ENCODE data around the gene WDR45B.

The WDR45B gene

DNA sequence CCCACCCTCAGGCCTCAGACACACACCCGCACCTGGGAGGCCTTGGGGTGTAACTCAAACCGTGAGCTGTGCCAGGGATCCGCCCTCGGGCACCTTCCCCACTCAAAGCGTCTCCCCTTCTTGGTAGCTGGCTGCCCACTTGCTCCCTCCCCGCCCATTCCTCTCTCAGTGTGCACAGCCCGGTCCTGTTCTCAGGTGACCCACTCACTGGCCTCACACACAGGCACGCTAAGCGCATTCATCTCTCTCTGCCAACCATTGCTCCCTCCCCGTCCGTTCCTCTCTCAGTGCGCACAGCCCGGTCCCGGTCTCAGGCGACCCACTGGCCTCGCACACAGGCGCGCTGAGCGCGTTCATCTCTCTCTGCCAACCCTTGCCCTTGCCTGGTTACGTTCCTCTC is 20.8 kb downstream of the WDR45B start:
- Histone ChIP-seq H3K9me3 (ENCODE audit: severe bottlenecking) (no peaks in the 10 kb centered on the region), H3K27me3 (ENCODE audit: insufficient read depth, poor library complexity, severe bottlenecking) (no peaks in the 10 kb centered on the region), H3K4me1 (ENCODE audit: insufficient read depth, poor library complexity, severe bottlenecking) (no peaks in the 10 kb centered on the region), H3K4me3 (ENCODE audit: severe bottlenecking) (no peak overlapping the region), H3K36me3 (ENCODE audit: low read depth) (peaks cover 65% of the 10 kb centered on the region), H3K27ac (ENCODE audit: poor library complexity, severe bottlenecking) (no peak overlapping the region)
- TF ChIP-seq CTCF (IDR thresholded peaks at IDR 0.05; ENCODE audit: poor library complexity, severe bottlenecking) = no peak
- ATAC-seq (ENCODE audit: low read depth) (no peak), DNase-seq (ENCODE audit: low spot score) (no peak)

- no peaks in the 10 kb centered on the region for H3K27me3 ChIP-seq (ENCODE audit: insufficient read depth, poor library complexity, severe bottlenecking)
- peaks cover 92% of the 10 kb centered on the region for H3K36me3 ChIP-seq (ENCODE audit: low read depth)
- H3K9me3 ChIP-seq (ENCODE audit: severe bottlenecking) = no peaks in the 10 kb centered on the region
- ATAC-seq (ENCODE audit: low read depth) (no peak), DNase-seq (ENCODE audit: low spot score) (no peak)
- TF ChIP-seq CTCF (IDR thresholded peaks at IDR 0.05; ENCODE audit: poor library complexity, severe bottlenecking) = no peak
- no peaks in the 10 kb centered on the region for H3K4me1 ChIP-seq (ENCODE audit: insufficient read depth, poor library complexity, severe bottlenecking)
- no peak overlapping the region for H3K4me3 ChIP-seq (ENCODE audit: severe bottlenecking)
- no peak overlapping the region for H3K27ac ChIP-seq (ENCODE audit: poor library complexity, severe bottlenecking)
Measured at GRCh38 chr17:82623707-82624106, 24.5 kb downstream of the WDR45B start.

DNA sequence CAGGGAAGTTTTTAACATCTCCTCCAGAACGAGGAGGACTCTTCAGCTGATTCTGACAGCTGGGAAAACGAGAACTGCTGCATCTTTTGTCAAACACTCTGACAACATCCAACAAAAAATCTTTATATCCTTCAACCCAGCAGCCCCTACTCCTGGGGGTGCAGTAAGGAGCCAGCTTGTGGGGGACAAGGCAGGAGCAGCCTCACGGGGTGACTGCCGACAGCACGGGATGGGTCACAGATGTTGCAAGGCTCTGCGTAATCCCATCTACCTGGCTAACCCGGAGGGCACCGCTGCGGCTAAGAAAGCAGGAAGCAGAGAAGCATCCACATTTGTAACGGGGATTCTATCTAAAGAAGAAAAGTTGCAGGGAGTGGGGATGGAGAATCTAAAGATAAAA is 28.6 kb downstream of the WDR45B start:
- no peaks in the 10 kb centered on the region for H3K9me3 ChIP-seq (ENCODE audit: severe bottlenecking)
- DNase-seq (ENCODE audit: low spot score) (no peak), ATAC-seq (ENCODE audit: low read depth) (no peak)
- H3K36me3 ChIP-seq (ENCODE audit: low read depth) = peaks cover 94% of the 10 kb centered on the region
- H3K4me1 ChIP-seq (ENCODE audit: insufficient read depth, poor library complexity, severe bottlenecking) = no peaks in the 10 kb centered on the region
- no peak overlapping the region for H3K4me3 ChIP-seq (ENCODE audit: severe bottlenecking)
- H3K27me3 ChIP-seq (ENCODE audit: insufficient read depth, poor library complexity, severe bottlenecking) = no peaks in the 10 kb centered on the region
- no peak overlapping the region for H3K27ac ChIP-seq (ENCODE audit: poor library complexity, severe bottlenecking)
- TF ChIP-seq CTCF (IDR thresholded peaks at IDR 0.05; ENCODE audit: poor library complexity, severe bottlenecking) = no peak

- Histone ChIP-seq H3K27ac (ENCODE audit: poor library complexity, severe bottlenecking) (no peak overlapping the region), H3K4me3 (ENCODE audit: severe bottlenecking) (no peak overlapping the region), H3K9me3 (ENCODE audit: severe bottlenecking) (no peaks in the 10 kb centered on the region), H3K4me1 (ENCODE audit: insufficient read depth, poor library complexity, severe bottlenecking) (no peaks in the 10 kb centered on the region), H3K36me3 (ENCODE audit: low read depth) (peaks cover 92% of the 10 kb centered on the region), H3K27me3 (ENCODE audit: insufficient read depth, poor library complexity, severe bottlenecking) (no peaks in the 10 kb centered on the region)
- TF ChIP-seq CTCF (IDR thresholded peaks at IDR 0.05; ENCODE audit: poor library complexity, severe bottlenecking) = no peak
- no peak for DNase-seq (ENCODE audit: low spot score)
- ATAC-seq (ENCODE audit: low read depth) = no peak
Measured at GRCh38 chr17:82619211-82619610, 29.0 kb downstream of the WDR45B start.

GRCh38 chr17:82616021-82616711 is 32.1 kb downstream of the WDR45B start:
- H3K27me3 ChIP-seq (ENCODE audit: insufficient read depth, poor library complexity, severe bottlenecking) = no peaks in the 10 kb centered on the region
- ATAC-seq (ENCODE audit: low read depth) (no peak), DNase-seq (ENCODE audit: low spot score) (no peak)
- peaks cover 66% of the 10 kb centered on the region for H3K36me3 ChIP-seq (ENCODE audit: low read depth)
- TF ChIP-seq CTCF (IDR thresholded peaks at IDR 0.05; ENCODE audit: poor library complexity, severe bottlenecking) = no peak
- no peak overlapping the region for H3K27ac ChIP-seq (ENCODE audit: poor library complexity, severe bottlenecking)
- H3K4me3 ChIP-seq (ENCODE audit: severe bottlenecking) = no peak overlapping the region
- no peaks in the 10 kb centered on the region for H3K4me1 ChIP-seq (ENCODE audit: insufficient read depth, poor library complexity, severe bottlenecking)
- no peaks in the 10 kb centered on the region for H3K9me3 ChIP-seq (ENCODE audit: severe bottlenecking)
